ENCODE measurements around the gene PLB1. TPM values are rescaled to one million over a fixed set of nuclear protein-coding genes. Genes with fewer than 3 reads are reported as not detected.

PLB1 gene
- total and polyA plus RNA-seq, 2 experiments from 2014 or later: 0.06 to 0.21 TPM

GRCh38 chr2:28662044-28662443, 166.2 kb downstream of the PLB1 start:
- no peak overlapping the region for H3K27ac ChIP-seq (ENCODE audit: low read depth)
- no peak overlapping the region for H3K4me2 ChIP-seq
- peaks cover 7% of the 10 kb centered on the region for H3K4me1 Mint-ChIP-seq
- no peaks in the 10 kb centered on the region for H3K9me2 ChIP-seq (ENCODE audit: insufficient read depth)
- no peak overlapping the region for H3K4me3 ChIP-seq
- no peak overlapping the region for H3K4me3 Mint-ChIP-seq
- no peak overlapping the region; the same call in 1 of the 2 replicates for H3K27ac Mint-ChIP-seq
- no peaks in the 10 kb centered on the region for H3K79me2 ChIP-seq (replicated peaks; ENCODE audit: insufficient read depth)
- ATAC-seq (no peak), DNase-seq (ENCODE audit: low spot score) (no peak)
- H3K36me3 Mint-ChIP-seq (ENCODE audit: low read depth): no peaks in the 10 kb centered on the region
- H3F3A ChIP-seq (replicated peaks; ENCODE audit: low read depth): no peaks in the 10 kb centered on the region
- H4K20me1 ChIP-seq (replicated peaks; ENCODE audit: insufficient read depth): no peaks in the 10 kb centered on the region
- TF ChIP-seq ETS1 (IDR thresholded peaks at IDR 0.05) (no peak), REST (IDR thresholded peaks at IDR 0.05; ENCODE audit: unreplicated experiment) (no peak), ZNF114 (CRISPR knock-in tag; IDR thresholded peaks at IDR 0.05) (no peak), EZH2 (IDR thresholded peaks at IDR 0.05; ENCODE audit: low read depth, unreplicated experiment) (no peak), CTCF (conservative IDR thresholded peaks at IDR 0.05; ENCODE audit: low read depth in 2 of 2) (no peak), NANOG (IDR thresholded peaks at IDR 0.05; ENCODE audit: borderline replicate concordance) (no peak), CREB1 (CRISPR knock-in tag; IDR thresholded peaks at IDR 0.05; ENCODE audit: low read depth) (no peak), ZNF462 (CRISPR knock-in tag; IDR thresholded peaks at IDR 0.05) (no peak), EZH2phosphoT487 (IDR thresholded peaks at IDR 0.05; ENCODE audit: unreplicated experiment) (no peak)
- H2AFZ ChIP-seq: no peak overlapping the region; the same call in 1 of the 2 replicates
- peaks cover 3% of the 10 kb centered on the region; the same call in 1 of the 3 replicates for H3K9me3 Mint-ChIP-seq
- H3K27me3 Mint-ChIP-seq (ENCODE audit: insufficient read depth, low read depth, poor library complexity): peaks cover 6% of the 10 kb centered on the region
- H3K27me3 ChIP-seq (ENCODE audit: insufficient read depth): no peaks in the 10 kb centered on the region
- no peaks in the 10 kb centered on the region for H3K36me3 ChIP-seq (ENCODE audit: insufficient read depth)
- H3K4me1 ChIP-seq (ENCODE audit: insufficient read depth): no peaks in the 10 kb centered on the region
